ENCODE data around the gene BTBD10.
"Not testable (repeated sequence)": the region's sequence is repeated elsewhere in the genome, so short reads cannot be mapped to it uniquely, and the experiment has no call there.

BTBD10 gene

DNA sequence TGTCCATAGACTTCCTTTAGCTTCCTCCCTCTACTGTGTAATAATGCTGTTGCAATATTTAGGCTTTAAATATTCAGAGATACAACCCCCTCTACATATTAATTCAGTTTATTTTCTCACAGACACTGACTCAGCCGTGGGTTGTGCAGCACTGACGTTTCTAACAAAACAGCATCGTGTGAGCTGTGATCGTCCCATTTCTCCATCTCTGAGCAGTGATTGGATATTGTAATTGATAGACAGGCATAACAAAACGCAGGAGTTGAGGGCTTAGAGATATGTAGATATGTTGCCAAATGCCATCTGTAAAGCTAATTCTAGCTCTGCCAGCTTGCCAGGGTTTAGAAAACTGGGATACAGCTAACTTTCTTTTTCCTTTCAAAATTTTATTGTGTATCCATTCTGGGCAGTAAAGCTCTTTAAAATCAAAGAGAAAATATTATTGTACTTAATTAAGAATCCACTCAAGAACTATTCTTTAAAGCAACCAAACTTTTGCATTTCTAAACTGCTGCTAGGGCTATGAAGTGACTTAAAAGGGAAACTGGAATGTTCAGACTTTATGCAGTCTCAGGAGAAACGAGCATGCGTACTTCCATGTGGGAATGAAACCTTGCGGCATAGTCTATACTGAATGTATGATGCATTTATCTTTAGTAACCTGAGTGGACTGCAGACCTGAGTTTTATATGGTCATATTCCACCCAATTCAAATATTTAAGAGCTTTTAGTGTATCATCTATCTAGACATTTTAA lies 22.7 kb downstream of the BTBD10 start:
- no peak for DNase-seq

DNA sequence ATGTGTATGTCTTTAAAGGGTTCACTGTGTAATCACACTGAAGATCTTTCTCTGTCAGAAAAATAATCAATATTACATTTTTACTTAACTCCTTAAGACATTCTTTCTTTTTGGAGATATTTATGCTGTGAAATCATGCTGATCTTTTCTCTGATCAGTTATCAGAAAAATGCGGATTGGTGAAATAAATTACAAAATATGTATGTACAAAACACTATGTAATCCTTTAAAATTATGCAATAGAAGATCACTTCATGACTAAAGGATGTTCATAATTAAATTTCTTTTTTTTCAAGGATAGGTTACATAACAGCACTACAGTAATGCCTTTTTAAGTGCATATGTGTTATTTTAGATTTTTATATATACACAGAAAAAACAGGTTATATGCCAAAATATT lies 24.7 kb downstream of the BTBD10 start:
- no peak for DNase-seq

DNA sequence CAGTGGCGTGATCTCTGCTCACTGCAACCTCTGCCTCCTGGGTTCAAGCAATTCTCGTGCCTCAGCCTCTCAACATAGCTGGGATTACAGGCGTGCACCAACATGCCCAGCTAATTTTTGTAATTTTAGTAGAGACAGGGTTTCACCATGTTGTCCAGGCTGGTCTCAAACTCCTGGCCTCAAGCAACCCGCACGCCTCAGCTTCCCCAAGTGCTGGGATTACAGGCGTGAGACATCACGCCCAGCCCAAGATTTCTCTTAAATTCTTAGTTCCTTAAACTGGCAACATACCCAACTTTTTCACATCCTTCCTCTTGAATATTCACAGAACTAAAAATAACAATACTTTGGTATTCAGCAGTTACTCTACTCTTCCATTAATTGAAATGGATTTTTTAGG lies 26.2 kb downstream of the BTBD10 start:
- DNase-seq: peak; percentile 66

DNA sequence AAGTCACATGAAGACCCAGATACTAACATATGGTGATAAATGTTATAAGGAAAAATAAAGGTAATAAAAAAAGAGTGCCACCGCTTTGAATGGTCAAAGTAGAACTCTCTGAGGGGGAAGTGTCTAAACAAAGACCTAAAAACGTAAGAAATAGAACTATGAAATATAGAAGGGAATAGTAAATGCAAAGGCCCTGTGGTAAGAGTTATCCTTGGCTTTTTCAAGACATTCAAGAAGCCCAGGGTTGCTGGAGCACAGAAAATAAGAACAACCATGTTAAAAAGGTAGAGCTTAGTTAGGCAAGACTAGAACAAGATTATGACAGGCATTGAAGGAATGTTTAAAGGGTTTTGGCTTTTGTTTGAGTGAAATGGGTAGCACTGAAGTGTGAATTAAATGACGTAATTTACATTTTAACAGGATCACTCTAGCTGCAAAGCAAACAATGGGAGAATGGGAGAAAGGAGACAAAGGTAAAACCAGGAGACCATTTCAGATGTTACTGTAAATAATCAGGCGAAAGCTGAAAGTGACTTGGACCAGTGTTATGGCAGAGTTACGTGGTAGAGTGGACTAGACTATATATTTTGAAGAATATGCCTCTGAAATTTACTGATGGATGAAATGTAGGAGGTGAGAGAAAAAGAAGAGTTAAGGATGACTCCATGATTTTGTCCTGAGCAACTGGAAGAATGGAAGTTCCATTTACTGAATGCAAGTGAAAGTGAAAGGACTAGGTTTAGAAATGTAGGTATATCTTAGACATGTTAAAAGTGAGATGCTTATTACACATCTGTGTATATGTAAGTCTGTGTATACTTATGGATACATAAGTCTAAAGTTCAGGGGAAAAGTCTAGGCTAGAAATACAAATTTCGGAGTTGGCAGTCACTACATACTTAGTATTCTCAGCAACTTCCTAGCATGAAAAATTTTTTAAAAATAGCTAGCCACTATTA lies 28.5 kb downstream of the BTBD10 start:
- DNase-seq: no peak

DNA sequence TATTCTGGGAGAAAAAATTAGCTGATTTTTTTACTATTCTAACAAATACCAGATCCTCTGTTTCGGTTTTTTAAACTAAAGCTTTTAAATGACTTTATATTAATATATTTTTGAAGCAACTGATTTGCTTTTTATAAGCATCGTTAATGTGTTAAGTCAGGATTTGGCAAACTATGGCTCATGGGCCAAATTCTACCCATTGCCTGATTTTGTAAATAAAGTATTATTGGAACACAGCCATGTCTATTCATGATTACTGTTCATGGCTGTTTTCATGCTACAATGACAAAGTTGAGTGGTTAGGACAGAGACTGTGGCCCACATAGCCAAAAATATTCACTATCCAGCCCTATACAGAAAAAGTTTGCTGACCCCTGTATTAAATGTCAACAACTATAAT lies 29.6 kb downstream of the BTBD10 start:
- no peak for DNase-seq

DNA sequence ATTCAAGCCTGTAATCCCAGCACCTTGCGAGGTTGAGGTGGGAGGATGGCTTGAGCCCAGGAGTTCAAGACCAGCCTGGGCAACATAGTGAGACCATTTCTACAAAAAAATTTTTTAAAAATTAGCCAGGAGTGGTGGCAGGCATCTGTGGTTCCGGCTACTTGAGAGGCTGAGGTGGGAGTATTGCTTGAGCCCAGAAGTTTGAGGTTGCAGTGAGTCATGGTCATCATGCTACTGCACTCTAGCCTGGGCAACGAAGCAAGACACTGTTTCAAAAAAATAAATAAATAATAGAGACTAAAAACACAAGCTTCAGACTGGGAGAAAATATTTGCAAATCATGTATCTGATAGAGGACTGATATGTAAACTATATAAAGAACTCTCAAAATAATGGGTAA lies 33.2 kb downstream of the BTBD10 start:
- DNase-seq: no peak

DNA sequence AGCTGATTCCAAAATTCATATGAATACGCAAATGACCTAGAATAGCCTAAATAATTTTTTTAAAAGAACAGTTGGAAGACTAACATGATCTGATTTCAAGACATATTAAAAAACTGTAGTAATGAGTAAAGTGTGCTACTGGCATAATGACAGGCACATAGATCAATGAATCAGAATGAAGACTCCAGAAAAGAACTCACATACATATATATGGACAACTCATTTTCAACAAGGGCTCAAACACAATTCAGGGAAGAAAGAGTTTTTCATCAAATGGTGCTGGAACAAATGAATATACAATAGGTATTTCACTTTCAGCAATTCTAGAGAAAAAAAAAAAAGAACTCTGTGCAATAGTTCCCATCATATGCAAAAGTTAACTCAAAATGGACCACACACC lies 33.7 kb downstream of the BTBD10 start:
- no peak for DNase-seq

DNA sequence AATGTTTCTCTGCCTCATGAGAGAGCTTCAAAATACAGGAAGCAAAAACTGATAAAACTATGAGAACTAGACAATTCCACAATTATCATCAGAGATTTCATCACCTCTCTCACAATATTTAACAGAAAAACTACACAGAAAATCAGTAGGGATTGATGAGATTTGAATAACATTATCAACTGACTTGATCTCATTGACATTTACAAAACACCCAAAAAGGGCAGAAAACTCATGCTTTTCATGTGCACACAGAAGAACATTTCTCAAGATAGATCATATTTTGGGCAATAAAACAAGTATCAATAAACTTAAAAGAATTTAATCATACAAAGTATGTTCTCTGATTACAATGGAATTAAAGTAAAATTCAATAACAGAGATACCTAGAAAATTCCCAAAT lies 35.6 kb downstream of the BTBD10 start:
- DNase-seq: no peak

DNA sequence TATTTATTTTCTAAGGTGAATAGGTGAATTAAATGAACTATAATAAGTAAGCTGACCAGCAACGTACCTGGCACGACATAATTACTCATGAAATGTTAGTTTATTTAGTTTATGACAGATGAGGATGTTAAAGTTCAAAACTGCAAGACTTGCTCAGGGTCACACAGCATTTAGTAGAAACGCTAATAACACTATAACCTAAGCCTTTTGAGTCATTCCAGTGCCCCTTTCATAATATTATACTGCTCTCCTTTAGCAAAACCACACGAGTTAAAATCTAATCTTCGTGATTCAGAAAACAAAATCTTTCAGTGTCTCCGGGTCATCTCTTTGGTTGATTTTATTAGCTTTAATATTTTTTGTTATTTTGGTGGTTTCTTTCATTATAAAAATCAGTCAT lies 39.6 kb downstream of the BTBD10 start:
- DNase-seq: no peak

DNA sequence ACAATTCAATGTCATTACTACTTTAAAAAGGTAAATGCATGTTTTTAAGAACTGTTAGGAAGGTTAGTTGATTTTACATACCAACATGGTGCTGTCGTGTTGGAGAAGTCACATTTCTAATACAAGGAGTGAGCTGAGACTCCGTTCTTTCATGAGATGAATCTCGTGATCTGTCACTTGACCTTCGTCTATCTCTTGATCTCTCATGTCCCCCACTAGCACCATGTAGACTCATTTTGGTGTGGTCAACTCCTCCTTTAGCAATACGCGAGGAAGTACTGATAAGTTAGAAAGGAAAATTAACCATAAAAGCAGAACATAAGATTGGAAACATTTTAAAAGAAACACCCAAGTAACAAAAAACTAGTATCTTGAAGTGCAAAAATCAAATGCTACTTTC lies 41.5 kb downstream of the BTBD10 start:
- DNase-seq: no peak

DNA sequence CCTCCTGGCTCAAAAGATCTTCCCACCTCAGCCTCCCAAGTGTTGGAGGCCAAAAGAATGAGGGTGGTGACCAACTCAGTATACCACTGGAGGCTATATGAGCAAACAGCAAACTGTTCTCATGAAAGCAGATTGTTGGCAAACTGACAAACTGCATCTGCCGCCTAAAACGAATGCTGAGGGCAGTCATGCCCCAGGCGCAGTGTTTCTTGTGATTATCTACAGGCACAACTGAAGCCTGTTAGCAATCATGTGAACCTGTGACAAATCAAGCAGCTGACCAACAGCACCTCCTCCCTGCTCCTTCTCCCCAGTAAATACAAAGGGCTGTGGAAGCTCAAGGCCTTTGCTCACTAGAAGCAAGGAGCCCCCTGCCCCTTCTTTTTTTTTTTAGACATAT lies 47.8 kb downstream of the BTBD10 start:
- no peak for DNase-seq

DNA sequence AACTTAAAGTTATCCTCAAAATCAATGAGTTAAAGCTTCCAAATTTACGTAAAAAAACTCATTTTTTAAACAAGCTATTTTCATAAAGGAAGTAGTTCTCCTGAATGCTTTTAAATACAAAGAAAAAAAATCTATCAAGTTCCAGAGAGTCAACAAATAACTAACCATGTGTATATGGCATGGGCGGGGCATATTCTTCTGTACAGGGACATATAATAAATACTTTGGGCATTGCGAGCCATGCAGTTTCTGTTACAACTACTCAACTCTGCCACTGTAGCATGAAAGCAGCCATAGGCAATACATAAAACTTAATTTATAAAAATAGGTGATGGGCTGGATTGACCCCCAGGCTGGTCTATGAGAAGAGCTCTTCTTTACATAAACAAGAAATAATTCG lies 57.8 kb downstream of the BTBD10 start:
- no peak for DNase-seq

DNA sequence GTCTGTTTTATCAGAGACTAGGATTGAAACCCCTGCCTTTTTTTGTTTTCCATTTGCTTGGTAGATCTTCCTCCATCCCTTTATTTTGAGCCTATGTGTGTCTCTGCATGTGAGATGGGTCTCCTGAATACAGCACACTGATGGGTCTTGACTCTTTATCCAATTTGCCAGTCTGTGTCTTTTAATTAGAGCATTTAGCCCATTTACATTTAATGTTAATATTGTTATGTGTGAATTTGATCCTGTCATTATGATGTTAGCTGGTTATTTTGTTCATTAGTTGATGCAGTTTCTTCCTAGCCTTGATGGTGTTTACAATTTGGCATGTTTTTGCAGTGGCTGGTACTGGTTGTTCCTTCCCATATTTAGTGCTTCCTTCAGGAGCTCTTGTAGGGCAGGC lies 64.7 kb downstream of the BTBD10 start:
- not testable (repeated sequence) for DNase-seq

DNA sequence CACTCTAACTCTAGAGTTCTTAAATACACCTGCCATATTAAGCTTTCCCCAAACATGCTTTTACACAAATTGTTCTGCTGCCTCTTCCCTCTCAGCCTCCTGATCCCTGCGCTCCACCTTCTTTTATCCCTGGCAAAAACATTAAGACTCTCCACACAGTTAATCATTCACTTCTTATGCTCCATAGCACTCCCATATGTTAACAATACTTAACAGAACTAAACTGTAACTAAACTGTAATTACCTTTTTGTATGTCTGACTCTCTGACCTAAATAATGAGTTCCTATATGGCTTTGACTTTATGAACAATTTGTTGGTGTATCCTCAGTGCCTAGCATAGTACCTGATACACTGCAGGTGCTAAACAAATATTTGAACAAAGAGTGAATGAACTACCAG lies 71.8 kb downstream of the BTBD10 start:
- DNase-seq: no peak

DNA sequence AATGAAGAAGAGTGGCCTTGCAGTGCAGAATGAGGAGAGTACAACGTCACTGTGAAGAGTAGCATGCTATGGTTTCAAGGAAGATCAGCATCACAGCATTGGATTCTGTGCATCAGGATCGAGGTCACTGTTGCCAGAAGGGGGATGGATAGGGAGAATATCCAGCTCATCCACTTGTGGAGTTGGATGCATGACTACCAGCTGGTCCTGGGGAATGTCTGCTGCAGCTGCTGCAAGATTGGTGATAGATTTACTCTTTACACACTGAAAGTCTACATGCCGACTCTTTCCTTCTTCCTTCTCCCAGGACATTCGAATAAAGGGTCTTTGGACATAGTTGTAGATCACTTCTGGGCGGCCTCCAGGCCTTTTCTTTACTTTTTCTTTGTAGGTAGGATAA lies 74.3 kb downstream of the BTBD10 start:
- no peak for DNase-seq

DNA sequence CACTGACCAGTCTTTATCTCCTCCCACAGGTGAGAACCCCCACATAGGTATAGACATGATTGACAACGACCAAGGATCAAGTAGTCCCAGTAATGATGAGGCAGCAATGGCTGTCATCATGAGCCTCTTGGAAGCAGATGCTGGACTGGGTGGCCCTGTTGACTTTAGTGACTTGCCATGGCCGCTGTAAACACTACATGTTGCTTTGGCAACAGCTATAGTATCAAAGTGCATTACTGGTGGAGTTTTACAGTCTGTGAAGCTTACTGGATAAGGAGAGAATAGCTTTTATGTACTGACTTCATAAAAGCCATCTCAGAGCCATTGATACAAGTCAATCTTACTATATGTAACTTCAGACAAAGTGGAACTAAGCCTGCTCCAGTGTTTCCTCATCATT lies 76.5 kb downstream of the BTBD10 start:
- no peak for DNase-seq

DNA sequence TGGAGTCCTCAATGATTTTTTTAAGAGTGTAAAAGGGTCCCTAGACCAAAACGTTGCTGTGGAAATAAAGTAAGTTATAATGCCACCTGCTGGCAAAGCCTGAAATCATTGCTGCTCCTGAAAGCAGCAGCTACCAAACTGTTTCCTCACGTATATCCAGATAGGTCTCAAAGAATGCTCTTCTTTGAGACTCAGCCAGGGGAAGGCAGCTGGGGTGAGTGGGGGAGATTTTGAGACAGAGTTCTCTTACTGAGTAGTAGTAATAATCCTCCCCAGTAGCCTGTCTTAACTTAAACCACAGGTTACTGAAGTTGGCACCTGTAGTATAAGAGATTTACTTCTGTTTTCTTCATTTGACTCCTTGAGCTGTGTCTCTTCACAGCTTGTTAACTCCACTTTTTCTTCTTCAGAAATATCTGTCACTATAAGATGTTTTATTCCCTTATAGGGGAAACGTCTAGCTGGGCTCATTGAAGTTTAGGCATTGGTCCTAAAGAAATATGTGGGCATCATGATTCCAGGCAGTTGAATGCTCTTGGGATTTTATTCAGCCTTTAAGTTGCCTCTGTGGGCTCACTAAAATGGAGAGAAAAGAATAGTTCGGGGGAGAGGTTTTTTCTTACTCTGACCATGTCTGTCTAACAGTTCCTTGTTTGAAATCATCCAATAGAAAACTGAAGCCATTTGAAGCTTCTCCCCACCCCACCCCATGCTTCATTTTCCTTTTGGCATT lies 77.9 kb downstream of the BTBD10 start:
- DNase-seq: peak; percentile 27

DNA sequence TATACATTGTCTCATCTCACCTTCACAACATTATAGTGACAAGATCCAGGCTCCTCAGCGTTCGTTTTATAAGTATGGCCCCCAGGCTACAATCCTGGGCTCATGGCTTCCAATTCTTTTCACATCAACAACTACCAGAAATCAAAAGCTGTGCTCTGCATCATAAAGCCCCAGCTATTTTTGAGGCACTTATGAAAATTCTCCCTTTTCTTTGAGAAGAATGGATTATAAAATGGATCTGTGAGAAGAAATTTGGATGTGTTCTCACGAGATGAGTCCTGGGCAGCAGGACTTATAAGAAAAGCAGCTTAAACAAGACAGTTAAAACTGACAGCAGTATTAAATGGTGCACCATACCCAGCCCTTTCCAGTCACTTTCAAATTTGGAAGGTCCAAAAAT lies 80.3 kb downstream of the BTBD10 start:
- DNase-seq: no peak

DNA sequence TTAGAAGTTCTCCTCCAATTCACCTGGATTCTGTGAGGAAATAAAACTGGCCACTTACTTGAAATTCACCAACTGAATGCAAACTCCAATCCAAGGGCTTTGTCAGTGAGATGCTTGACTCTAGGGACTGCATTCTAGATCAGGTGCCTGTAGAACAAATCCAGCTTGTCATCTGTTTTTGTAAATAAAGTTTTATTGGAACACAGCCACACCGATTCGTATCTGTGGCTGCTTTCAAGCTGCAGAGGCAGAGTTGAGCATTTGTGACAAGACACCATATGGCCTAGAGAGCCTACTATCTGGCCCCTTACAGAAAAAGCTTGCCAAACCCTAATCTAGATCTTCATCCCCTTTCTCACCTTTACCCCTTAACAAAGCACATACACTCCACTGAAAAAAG lies 82.3 kb downstream of the BTBD10 start:
- no peak for DNase-seq

DNA sequence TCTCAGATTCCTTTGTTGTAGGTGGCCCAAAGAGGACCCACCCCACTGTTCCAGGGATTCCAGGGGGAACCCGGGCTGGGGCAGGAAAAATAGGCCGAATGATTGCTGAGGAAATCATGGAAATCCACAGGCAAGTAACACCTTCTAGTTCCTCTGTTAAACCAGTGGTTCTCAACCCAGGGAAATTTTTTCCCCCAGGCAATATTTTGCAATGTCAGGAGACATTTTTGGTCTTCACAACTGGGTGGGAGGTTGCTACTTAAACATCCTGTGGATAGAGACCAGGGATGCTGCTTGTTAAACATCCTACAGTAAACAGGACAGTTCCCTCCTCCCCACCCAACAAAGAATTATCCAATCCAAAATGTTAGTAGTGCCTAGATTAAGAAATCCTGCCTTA lies 84.7 kb downstream of the BTBD10 start:
- DNase-seq: no peak

DNA sequence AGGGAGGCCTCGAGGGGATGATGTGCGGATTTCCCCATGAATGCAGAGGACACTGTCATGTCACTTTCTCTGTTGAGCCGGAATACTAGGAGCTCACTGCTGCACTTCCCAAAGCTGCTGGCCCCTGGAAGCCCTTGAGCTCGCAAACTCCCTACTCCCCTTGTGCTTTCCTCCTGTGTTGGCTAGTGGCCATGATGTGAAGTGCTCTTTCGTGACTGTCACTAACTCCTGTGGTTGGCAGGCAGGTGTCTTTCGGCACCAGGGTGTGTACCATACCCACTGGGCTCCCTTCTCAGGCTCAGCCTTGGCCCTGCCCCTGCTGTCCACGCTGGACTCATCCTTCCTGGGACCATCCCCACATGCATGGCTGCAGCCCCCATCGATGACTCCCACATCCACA lies 86.2 kb downstream of the BTBD10 start:
- DNase-seq: no peak

DNA sequence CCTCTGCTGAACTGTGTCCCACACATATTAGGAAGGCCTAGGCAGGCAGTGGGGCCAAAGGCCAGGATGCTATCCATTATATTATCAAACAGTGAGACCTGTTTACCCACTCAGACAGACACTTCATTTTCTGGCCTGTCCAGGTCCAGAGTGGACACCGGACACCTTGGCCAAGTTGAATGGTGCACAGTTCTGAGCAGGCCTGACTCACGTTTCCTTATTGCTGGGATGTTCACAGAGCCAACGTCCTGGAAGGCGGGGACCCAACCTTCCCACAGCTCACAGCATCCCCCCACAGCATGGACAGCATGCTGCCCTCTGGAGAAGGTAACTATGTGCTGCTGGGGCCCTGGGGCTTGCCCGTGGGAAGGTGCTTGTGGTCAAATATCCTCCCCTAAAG lies 86.6 kb downstream of the BTBD10 start:
- no peak for DNase-seq

DNA sequence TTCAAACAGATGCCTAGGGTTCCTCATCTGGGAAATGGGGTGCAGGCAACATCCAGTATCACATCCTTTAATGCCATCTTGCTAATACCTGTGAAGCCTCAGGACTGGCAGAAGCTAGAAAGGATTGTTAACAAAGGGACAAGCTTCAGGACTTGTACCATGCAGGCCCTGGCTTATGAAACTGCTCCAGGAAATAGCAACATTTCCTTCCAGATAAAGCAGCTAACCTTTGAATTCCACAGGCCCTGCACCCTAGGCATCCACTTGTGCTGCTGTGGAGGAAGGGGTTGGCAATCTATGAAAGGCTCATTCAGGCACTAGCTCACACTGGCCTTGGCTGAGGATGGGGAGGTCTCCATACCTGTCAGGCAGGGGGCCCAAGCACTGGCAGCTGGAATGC lies 87.2 kb downstream of the BTBD10 start:
- DNase-seq: no peak

DNA sequence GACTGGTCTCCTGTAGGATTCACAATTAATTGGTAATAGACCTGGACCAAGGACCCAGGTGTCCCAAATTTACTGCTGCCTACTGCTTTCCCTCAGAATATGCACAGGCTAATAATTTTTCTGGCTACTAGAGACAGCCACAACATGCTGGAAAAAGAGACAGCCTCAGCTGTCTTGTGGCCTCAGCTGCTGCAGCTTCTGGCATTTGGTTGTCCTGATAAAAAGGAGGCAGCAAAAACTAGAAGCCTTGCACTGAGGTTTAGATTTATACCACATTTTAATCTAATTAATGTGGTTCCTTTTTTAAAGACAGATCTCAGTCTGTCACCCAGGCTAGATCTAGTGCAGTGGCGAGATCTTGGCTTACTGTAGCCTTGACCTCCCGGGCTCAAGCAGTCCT lies 89.8 kb downstream of the BTBD10 start:
- no peak for DNase-seq
